ENCODE data around the gene SH3BP4.

SH3BP4 gene

DNA sequence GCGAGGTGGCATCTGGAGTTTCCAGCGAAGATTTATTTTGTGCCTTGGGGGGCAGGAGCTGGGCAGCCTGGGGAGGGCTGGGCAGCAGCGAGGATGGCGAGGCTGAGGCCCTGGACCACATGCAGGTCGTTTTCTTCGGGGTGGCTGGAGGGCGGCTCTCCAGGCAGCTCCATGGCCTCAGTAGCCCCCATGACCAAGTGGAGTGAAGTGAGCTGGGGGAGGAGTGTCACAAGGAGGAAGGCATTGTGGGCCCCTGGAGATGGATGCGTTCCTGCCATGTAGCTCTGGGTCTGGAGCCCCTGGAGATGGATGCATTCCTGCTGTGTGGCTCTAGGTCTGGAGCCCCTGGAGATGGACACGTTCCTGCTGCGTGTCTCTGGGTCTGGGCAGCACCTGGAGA lies 40.4 kb downstream of the SH3BP4 start:
- Mint-ChIP-seq H3K27ac (no peak overlapping the region), H3K27me3 (peaks cover 2% of the 10 kb centered on the region), H3K9me3 (ENCODE audit: low read depth) (no peaks in the 10 kb centered on the region), H3K4me3 (no peak overlapping the region), H3K4me1 (ENCODE audit: low read depth) (peaks cover 3% of the 10 kb centered on the region), H3K36me3 (no peaks in the 10 kb centered on the region)

DNA sequence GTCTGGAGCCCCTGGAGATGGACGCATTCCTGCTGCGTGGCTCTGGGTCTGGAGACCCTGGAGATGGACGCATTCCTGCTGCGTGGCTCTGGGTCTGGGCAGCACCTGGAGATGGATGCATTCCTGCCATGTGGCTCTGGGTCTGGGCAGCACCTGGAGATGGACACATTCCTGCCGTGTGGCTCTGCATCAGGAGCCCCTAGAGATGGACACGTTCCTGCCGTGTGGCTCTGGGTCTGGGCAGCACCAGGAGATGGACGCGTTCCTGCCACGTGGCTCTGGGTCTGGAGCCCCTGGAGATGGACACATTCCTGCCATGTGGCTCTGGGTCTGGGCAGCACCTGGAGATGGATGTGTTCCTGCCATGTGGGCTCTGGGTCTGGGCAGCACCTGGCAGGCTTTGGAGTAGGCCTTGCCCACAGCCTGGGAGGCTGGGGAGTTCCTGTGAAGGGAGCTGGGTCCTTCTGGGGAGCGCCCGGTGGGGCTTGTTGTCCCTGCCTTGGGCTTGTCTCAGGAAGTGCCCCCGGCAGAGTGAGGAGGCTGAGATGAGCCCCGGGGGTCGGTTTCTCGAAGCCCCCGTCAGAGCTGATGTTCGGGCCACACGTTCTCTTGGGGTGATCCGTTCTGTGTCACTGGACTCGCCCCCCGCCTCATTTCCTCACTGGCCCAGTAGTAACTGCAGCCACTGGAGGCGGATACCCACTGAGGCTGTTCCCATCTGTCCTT lies 41.0 kb downstream of the SH3BP4 start:
- Mint-ChIP-seq H3K36me3 (no peaks in the 10 kb centered on the region), H3K4me1 (ENCODE audit: low read depth) (peaks cover 3% of the 10 kb centered on the region), H3K27me3 (peaks cover 2% of the 10 kb centered on the region), H3K9me3 (ENCODE audit: low read depth) (no peaks in the 10 kb centered on the region), H3K27ac (no peak overlapping the region), H3K4me3 (no peak overlapping the region)

DNA sequence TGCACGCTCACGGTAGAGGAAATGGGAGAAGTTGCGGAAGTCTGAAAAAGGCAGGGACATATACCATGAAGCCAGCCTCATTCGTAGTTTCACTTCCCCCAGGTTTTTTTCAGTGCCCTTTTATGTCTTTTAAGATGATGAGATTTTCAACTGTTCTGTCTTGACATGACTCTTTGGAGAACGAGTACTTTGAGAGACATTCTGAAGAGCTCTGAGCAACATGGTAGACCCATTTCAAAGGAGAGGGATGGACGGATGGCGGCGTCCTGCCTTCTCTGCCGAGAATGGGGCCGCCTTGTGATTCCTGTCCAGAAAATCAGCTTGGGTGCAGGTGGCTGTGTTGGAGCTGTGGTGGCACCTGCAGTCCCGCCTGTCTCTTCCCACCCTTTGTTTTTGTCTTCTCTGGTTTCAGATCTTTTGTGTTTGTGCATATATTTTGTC lies 41.7 kb downstream of the SH3BP4 start:
- H3K27ac Mint-ChIP-seq: no peak overlapping the region
- no peaks in the 10 kb centered on the region for H3K36me3 Mint-ChIP-seq
- no peaks in the 10 kb centered on the region for H3K9me3 Mint-ChIP-seq (ENCODE audit: low read depth)
- no peak overlapping the region for H3K4me3 Mint-ChIP-seq
- H3K27me3 Mint-ChIP-seq: peaks cover 2% of the 10 kb centered on the region
- peaks cover 3% of the 10 kb centered on the region for H3K4me1 Mint-ChIP-seq (ENCODE audit: low read depth)

DNA sequence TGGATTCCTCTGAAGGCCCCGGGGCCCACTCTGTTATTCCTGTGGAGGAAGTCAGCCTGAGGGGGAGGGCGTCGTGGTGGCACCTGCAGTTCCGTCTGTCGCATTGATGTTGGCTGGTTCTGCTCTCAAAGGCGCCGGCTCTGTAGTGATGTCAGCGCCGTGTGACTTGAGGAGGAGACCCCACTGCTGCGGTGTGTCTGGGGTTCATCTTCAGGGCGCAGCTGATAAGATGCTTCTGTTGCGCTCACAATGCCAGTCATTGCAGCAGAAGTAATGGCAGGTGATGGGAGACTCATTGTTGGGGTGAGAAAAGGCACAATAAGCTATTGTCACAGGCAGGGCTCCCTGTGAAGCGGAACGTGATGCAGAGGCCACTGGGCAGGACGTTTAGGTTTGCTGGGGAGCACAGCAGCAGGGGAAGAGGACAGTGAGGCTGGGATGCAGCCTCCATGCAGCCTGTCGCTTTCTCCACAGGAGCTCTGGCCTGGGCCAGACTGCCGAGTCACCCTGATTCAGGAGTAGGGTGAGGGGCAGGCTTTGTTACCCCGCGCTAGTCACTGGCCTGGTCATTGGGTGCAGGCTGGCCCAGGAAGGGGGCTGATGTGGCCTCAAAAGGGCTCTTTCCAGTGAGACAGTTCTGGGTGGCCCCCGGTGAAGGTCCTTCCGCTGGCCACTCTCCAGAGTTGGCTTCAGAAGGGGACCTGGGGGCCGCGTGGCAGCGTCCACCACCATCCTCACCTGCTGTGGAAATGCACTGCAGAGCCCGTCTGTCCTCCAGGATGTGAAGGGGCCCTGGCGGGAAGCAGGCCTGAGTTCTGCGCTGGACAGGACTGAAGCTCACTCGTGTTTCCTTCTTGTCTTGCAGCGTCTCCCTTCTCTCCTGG lies 42.9 kb downstream of the SH3BP4 start:
- no peak overlapping the region for H3K4me3 Mint-ChIP-seq
- no peak overlapping the region for H3K27ac Mint-ChIP-seq
- H3K36me3 Mint-ChIP-seq: no peaks in the 10 kb centered on the region
- H3K9me3 Mint-ChIP-seq (ENCODE audit: low read depth): no peaks in the 10 kb centered on the region
- peaks cover 2% of the 10 kb centered on the region for H3K27me3 Mint-ChIP-seq
- peaks cover 3% of the 10 kb centered on the region for H3K4me1 Mint-ChIP-seq (ENCODE audit: low read depth)

DNA sequence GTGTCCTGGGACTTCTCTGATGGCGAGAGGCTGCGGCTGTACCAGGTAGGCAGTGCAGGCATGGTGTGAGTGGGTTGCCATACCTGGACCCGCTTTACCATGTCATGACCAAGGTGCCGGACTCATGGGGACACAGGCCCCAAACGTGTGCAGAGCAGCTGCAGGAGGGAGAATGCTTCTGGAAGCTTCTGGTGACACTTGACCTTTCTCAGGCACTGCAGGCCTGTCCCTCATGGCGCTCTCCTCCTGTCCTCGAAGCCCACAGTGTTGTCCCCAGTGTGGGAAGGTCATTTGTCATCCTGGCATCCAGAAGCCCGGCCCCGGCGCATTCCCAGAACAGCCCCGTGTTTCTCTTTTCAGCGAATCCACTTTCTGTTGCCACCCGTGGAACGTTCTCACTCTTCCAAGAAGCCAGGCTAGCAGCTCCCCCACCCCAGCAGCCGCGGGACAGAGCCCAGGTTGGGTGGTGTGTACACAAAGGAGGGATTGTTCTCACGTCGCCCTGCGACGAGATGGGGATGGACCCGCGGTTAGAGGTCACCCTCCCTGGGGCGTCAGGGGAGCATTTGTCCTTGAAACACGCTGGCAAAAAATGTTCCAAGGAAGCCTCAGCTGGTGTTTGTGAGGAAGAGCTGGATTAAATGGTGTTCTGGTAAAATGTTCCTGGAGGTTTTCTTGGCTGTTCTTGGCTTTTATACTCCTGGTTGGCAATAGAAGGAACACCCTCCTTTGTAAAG lies 43.7 kb downstream of the SH3BP4 start:
- Mint-ChIP-seq H3K4me1 (ENCODE audit: low read depth) (peaks cover 3% of the 10 kb centered on the region), H3K4me3 (no peak overlapping the region), H3K36me3 (no peaks in the 10 kb centered on the region), H3K9me3 (ENCODE audit: low read depth) (no peaks in the 10 kb centered on the region), H3K27me3 (peaks cover 2% of the 10 kb centered on the region), H3K27ac (no peak overlapping the region)

DNA sequence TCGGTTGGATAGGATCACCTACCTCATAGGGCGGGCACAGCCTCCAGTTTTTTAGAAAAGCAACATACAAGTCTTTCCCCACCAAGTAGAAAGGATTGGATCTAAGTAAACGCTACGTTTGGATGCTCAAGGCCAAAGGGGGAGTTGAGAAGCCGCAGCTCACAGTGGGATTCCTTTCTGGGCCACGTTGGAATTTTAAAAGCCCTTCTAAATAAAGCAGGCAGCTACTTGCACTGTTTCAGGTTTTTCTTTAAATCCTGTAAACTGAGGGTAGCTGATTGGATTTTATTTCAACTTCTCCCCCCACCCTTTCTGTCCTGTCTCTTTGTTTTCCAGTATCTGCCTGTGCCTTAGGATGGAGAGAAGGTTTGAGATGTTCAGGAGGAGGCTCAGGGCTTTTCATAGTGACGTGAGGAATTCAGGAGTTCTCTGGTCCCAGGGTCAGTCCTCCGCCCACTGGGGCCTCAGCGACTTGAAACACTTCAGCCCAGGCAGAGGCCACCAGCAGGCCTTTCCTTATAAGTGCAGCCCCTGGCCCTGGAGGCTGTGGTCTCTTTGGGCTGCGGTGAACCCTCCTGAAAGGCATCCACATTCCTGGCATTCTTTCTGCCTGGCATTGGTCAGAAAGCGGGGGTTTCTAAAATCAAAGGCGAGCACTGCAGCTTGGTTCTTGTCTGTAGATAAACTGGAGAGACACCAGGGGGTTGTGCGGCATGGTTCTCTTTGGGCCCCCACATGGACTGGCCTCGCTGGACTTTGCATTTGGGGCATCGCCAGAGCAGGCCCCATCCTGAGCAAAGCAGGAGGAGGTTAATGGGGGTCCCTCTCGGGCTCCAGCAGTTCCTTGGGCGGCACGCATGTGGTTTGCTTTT lies 44.5 kb downstream of the SH3BP4 start:
- Mint-ChIP-seq H3K36me3 (no peaks in the 10 kb centered on the region), H3K9me3 (ENCODE audit: low read depth) (no peaks in the 10 kb centered on the region), H3K27me3 (peaks cover 2% of the 10 kb centered on the region), H3K4me3 (no peak overlapping the region), H3K4me1 (ENCODE audit: low read depth) (peaks cover 3% of the 10 kb centered on the region), H3K27ac (no peak overlapping the region)

DNA sequence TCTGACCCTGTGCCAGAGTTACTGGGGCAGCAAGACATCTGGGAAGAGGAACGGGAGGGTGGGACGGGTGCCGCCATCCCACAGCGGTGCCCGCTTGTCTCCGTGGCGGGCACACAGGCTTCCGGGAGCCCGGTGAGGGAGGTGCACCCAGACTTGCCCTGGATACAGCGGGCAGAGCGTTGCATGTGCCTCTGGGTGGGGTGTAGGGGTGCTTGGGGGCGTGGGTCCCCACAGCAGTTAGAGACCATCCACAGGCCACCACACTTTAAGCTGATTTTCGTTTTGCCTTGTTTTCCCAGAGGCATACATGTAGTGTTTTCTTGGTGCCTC lies 45.1 kb downstream of the SH3BP4 start:
- Mint-ChIP-seq H3K9me3 (ENCODE audit: low read depth) (no peaks in the 10 kb centered on the region), H3K4me3 (no peak overlapping the region), H3K27me3 (peaks cover 2% of the 10 kb centered on the region), H3K4me1 (ENCODE audit: low read depth) (peaks cover 3% of the 10 kb centered on the region), H3K27ac (no peak overlapping the region), H3K36me3 (no peaks in the 10 kb centered on the region)

DNA sequence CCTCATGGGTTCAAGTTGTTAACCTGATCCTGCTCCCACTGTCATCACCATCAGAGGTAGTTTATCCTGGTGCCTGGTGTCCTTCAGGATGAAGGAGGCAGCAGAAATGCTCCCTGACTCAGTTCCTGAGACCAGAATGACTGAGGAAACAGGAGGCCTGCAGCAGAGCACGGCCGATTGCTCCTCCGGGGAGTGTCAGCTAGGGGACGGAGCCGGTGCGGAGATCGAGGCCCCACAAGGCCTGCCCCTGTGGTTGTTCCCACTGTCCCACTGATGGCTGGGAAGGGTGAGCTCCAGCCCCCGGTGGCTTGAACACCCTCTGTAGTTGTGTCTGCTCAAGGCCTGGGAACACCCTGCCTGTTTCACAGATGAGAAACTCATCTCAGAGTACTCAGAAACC lies 45.6 kb downstream of the SH3BP4 start:
- Mint-ChIP-seq H3K36me3 (no peaks in the 10 kb centered on the region), H3K4me3 (no peak overlapping the region), H3K27me3 (peaks cover 2% of the 10 kb centered on the region), H3K4me1 (ENCODE audit: low read depth) (peaks cover 3% of the 10 kb centered on the region), H3K27ac (no peak overlapping the region), H3K9me3 (ENCODE audit: low read depth) (no peaks in the 10 kb centered on the region)

DNA sequence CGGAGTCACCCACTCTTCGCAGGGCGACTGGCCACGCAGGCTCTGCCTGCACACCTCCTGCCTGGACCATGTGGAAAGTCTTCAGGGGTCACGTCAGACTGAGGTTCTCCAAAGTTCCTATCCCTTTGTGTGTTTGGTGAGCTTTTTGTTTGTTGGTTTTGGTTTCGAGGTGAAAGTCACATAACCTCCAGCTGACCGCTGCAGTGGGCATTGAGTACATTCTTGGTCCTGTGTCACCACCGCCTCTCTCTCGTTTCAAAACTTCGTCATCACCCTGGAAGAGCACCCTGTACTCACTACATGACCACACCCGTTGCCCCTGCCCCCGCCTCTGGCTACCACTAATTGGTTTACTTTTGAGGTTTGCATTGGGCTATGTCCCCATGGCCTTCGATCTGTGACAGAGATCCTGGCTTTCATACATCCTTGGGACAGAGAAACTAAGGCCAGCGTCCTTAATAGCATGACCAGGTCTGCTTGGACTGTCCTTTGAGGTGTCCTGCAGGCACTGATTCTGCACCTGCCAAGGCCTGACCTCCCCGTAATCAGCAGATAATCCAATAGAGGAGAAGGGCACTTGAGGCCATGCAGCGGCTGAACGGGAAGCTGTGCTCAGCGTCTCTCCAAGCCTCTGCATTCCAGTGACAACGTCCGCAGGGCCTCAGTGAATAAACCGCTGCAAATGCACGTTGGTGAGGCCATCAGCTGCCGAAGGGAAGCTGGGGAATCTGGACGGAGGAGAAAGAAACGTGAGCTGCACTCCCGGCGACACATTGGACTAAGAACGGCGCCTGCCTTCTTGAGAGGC lies 46.8 kb downstream of the SH3BP4 start:
- peaks cover 3% of the 10 kb centered on the region for H3K4me1 Mint-ChIP-seq (ENCODE audit: low read depth)
- no peaks in the 10 kb centered on the region for H3K9me3 Mint-ChIP-seq (ENCODE audit: low read depth)
- peaks cover 2% of the 10 kb centered on the region for H3K27me3 Mint-ChIP-seq
- no peaks in the 10 kb centered on the region for H3K36me3 Mint-ChIP-seq
- no peak overlapping the region for H3K27ac Mint-ChIP-seq
- H3K4me3 Mint-ChIP-seq: no peak overlapping the region

DNA sequence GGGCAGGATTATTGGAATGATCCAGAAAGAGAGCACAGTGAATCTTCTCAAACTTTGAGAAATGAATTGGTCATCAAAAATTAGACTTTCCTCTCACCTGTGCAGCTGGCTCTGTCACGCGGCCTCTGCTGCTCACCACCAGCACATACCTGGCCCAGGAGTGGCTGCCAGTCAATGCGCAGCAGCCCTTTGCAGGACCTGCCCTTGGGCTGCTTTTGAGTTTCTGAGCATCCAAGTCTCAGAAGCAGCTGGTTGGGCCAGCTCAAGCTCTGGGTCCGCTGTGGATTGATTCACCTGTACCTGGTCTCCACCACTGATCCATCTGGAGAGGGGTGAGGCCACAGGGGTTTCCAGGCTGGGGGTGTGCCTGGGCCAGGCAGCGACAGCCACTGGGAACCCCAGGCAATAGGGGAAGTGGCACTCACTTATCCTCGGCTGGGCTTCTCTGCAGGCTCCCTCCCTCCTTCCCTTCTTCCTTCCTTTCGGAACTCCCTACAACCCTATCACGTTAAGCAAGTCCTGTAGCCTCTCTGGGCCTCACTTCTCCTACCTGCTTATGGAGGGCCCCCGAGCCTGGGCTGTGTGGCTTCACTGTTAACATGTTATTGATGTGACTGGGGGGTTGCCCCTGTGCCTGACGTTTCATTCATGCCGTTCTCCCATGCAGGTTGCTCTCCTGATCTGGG lies 48.1 kb downstream of the SH3BP4 start:
- Mint-ChIP-seq H3K36me3 (no peaks in the 10 kb centered on the region), H3K4me1 (ENCODE audit: low read depth) (no peaks in the 10 kb centered on the region), H3K27me3 (no peaks in the 10 kb centered on the region), H3K9me3 (ENCODE audit: low read depth) (no peaks in the 10 kb centered on the region), H3K27ac (no peak overlapping the region), H3K4me3 (no peak overlapping the region)

DNA sequence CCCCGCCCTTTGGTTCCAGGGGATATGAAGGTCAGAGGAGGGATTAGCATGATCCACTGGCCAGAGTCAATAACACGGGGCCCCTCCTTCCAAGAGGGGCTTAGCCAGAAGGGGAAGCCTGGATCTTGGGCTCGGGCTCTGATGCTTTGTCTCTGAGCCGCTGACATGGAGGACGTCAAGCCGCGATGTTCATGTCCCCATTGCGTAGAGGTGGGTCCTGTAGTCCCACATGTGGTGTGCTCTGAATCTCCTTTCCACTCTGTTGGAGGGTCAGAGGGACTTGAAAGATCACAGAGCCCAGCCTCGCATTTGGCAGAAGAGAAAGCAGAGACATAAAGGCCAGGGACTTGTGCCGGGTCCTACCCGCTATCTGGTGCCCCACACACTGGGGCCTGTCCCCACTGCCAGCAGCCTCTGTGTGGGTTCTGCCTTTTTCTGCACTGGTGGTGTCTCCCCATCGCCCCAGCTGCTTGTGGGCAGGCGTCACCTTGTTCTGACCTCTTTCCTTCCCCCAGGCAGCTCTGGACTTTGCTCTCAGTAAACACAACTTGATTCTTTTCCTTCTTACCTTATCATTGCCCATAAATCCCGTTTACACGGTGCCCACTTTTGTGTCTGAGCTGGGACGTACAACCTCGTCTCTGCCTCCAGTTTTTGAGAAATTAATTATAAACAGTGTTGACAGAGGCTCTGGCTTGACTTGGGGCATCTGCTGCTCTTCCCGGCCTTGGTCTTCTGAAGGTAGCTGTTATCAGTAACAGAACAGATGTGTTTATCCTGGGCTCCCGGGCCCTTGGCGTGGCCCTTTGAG lies 48.8 kb downstream of the SH3BP4 start:
- Mint-ChIP-seq H3K36me3 (no peaks in the 10 kb centered on the region), H3K4me1 (ENCODE audit: low read depth) (no peaks in the 10 kb centered on the region), H3K9me3 (ENCODE audit: low read depth) (no peaks in the 10 kb centered on the region), H3K4me3 (no peak overlapping the region), H3K27ac (no peak overlapping the region), H3K27me3 (no peaks in the 10 kb centered on the region)

DNA sequence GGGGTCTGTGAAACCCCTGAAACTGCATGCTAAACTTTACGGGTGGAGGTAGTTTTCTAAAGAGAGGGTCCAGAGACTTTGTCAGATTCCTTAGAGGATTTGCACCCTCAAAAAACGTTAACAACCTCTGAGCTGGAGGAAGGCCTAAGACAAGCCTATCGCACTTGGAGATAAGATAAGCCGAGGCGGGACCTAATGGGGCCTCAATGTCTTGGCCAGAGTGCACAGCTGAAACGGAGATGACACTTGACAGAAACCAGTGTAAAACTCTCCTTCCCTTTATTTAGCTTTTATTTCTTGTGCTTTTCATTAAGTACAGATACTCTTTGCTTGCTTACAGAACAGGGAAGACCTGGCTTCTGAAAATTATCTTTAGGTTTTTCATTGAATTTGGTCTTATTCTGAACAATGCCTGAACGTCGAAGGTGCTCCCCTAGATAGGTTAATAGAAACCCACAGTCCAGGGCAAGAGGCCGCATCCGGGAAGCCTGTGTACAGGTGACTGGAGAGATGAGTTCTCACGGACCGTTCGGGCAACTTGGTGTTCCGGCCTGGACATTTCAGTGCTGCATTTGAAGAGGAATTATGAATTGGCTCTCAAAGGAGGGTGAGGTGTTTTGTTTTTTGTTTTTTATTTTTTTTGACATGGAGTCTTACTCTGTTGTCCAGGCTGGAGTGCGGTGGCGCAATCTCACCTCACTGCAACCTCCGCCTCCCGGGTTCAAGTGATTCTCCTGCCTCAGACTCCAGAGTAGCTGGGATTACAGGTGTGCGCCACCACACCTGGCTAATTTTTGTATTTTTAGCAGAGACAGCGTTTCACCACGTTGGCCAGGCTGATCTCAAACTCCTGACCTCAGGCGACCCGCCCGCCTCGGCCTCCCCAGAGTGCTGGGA lies 49.7 kb downstream of the SH3BP4 start:
- Mint-ChIP-seq H3K9me3 (ENCODE audit: low read depth) (no peaks in the 10 kb centered on the region), H3K27ac (no peak overlapping the region), H3K27me3 (no peaks in the 10 kb centered on the region), H3K4me3 (no peak overlapping the region), H3K4me1 (ENCODE audit: low read depth) (no peaks in the 10 kb centered on the region), H3K36me3 (no peaks in the 10 kb centered on the region)
